Measurements from ENCODE around the gene MCM5. TPM values are rescaled to one million over a fixed set of nuclear protein-coding genes. Genes with fewer than 3 reads are reported as not detected.
A peak's percentile ranks its signal among the peaks of the same experiment; 100 is the strongest.

The MCM5 gene
- total RNA-seq, 2 donors from 2014 or later, result 42.2 to 51.8 TPM

DNA sequence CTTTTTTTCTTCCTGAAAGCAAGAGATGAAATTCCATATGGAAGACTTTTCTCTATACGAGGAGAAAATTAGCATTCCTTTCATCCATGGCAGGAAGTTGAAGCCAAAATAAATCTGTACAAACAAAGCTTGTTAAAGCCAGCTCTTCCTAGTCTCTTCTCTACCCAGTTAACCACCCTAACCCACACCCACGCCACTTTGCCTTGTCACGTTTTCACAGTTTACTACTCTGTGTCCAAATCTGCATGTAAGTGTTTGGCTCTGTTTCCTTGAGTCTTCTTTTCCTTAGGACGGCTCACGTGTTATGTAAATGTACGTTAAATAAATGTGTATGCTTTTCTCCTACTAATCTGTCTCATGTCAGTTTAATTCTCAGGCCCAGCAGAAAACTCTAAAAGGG, 26.2 kb upstream of the MCM5 start:
- intact Hi-C loops (cut with DNase I), result no loop called here
- 63% methylated on average over 6 of the region's 6 CpGs for WGBS

DNA sequence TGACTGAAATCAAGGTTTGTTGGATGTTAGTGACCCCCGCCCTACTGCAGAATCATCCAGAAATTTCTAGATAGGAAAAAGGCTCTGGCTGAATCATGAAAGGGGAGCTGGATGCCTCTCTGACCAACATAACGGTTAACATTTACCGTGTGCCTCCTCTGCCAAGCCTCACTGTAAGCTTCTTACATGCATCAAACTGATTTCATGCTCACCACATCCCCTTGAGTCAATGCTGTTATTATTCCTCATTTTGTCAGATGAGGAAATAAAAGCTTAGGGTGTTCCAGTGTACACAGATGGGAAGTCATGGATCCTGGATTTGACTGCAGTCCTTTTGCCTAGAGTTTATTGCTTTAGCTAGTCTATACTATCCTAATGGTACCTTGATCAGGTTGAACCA, 24.9 kb upstream of the MCM5 start:
- Histone ChIP-seq H3K27ac (no peak overlapping the region), H3K27me3 (replicated peaks; ENCODE audit: insufficient read depth) (no peaks in the 10 kb centered on the region), H3K4me1 (replicated peaks) (no peaks in the 10 kb centered on the region), H3K9me3 (no peaks in the 10 kb centered on the region), H3K36me3 (no peaks in the 10 kb centered on the region), H3K4me3 (no peak overlapping the region)
- intact Hi-C loops (cut with DNase I), result no loop called here
- TF ChIP-seq POLR2A (IDR thresholded peaks at IDR 0.05), result no peak
- no peak for TF ChIP-seq POLR2AphosphoS5 (IDR thresholded peaks at IDR 0.05)
- TF ChIP-seq, protein P1, sequence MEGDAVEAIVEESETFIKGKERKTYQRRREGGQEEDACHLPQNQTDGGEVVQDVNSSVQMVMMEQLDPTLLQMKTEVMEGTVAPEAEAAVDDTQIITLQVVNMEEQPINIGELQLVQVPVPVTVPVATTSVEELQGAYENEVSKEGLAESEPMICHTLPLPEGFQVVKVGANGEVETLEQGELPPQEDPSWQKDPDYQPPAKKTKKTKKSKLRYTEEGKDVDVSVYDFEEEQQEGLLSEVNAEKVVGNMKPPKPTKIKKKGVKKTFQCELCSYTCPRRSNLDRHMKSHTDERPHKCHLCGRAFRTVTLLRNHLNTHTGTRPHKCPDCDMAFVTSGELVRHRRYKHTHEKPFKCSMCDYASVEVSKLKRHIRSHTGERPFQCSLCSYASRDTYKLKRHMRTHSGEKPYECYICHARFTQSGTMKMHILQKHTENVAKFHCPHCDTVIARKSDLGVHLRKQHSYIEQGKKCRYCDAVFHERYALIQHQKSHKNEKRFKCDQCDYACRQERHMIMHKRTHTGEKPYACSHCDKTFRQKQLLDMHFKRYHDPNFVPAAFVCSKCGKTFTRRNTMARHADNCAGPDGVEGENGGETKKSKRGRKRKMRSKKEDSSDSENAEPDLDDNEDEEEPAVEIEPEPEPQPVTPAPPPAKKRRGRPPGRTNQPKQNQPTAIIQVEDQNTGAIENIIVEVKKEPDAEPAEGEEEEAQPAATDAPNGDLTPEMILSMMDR (IDR thresholded peaks at IDR 0.05), result no peak
- no peak for DNase-seq (ENCODE audit: low spot score)
- 91% methylated on average over 3 of the region's 3 CpGs for WGBS

More for the DNA sequence above, 26.2 kb upstream of the MCM5 start:
- no peak overlapping the region for H3K4me3 ChIP-seq
- TF ChIP-seq, protein P1 (IDR thresholded peaks at IDR 0.05), result no peak
- TF ChIP-seq POLR2AphosphoS5 (IDR thresholded peaks at IDR 0.05) (no peak), POLR2A (IDR thresholded peaks at IDR 0.05) (no peak)
- H3K27ac ChIP-seq, result no peak overlapping the region
- DNase-seq (ENCODE audit: low spot score), result no peak
- no peaks in the 10 kb centered on the region for H3K4me1 ChIP-seq (replicated peaks)
- H3K27me3 ChIP-seq (replicated peaks; ENCODE audit: insufficient read depth), result no peaks in the 10 kb centered on the region
- H3K9me3 ChIP-seq, result no peaks in the 10 kb centered on the region
- H3K36me3 ChIP-seq, result no peaks in the 10 kb centered on the region

DNA sequence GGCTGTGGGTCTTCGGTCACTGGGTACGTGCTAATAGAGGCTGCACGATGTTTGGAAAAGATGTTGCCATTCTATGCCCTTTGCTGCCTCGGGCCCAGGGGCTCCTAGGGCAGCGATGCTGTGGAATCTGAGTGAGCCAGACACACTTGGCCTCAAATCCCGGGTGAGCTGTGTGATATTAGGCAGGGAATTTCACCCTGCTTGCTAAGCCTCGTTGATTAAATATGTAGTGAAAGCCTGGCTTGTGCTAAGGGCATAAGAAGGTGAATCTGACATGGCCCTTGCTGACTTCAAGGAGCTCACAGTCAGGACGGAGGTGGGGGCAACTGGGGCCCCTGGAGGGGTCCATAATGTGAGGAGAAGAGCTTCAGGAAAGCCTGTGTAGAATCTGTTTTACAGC, 24.4 kb upstream of the MCM5 start:
- Histone ChIP-seq H3K27me3 (replicated peaks; ENCODE audit: insufficient read depth) (no peaks in the 10 kb centered on the region), H3K27ac (no peak overlapping the region), H3K4me3 (no peak overlapping the region), H3K9me3 (no peaks in the 10 kb centered on the region), H3K36me3 (no peaks in the 10 kb centered on the region), H3K4me1 (replicated peaks) (no peaks in the 10 kb centered on the region)
- WGBS, result 76% methylated on average over 8 of the region's 8 CpGs
- no peak for DNase-seq (ENCODE audit: low spot score)
- TF ChIP-seq POLR2AphosphoS5 (IDR thresholded peaks at IDR 0.05), result no peak
- TF ChIP-seq POLR2A (IDR thresholded peaks at IDR 0.05), result no peak
- TF ChIP-seq, protein P1 (IDR thresholded peaks at IDR 0.05), result no peak
- intact Hi-C loops (cut with DNase I), result no loop called here

DNA sequence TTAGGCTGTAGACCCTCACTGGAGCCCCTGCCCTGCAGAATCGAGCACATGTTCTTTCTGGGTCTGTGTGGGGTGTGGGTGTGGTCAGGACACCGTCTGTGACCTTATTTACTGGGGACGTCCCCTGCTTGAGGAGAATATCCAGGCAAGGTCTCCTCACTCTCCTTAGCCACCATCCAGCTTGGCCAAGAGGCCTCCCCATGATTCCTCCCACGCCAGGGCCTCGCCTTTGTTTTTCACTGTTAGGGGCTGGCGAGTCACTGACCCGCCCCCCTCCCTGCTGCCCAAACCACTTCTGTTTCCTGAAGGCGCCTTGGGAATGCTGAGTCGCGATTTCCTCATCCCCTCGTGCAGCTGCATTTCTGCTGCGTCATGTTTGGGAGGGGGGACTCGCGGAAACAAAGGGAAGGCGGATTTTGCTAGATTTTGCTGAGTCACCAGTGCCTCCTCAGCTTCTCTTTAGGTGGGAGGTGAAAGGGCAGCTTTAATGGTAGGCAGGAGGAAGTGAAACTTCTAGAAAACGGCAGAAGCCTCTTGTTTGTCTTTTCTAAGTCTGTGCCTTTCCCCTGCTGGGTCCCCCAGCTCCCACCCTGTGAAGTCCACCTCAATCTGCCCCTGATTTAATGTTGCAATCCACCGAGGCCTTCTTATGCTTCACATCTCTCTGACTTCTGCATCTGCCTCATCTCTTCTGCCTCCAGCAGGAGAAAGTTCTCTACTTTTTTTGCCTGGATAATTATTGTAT, 23.0 kb upstream of the MCM5 start:
- Histone ChIP-seq H3K27ac (peak overlapping the region; percentile 28 to 49), H3K9me3 (no peaks in the 10 kb centered on the region), H3K4me3 (no peak overlapping the region), H3K4me1 (replicated peaks) (no peaks in the 10 kb centered on the region), H3K27me3 (replicated peaks; ENCODE audit: insufficient read depth) (no peaks in the 10 kb centered on the region), H3K36me3 (no peaks in the 10 kb centered on the region)
- intact Hi-C loops (cut with DNase I), result no loop called here
- TF ChIP-seq POLR2AphosphoS5 (IDR thresholded peaks at IDR 0.05), result peak; percentile 98
- TF ChIP-seq, protein P1 (IDR thresholded peaks at IDR 0.05), result no peak
- WGBS, result 11% methylated on average over 17 of the region's 17 CpGs
- DNase-seq (ENCODE audit: low spot score), result peak; percentile 91

DNA sequence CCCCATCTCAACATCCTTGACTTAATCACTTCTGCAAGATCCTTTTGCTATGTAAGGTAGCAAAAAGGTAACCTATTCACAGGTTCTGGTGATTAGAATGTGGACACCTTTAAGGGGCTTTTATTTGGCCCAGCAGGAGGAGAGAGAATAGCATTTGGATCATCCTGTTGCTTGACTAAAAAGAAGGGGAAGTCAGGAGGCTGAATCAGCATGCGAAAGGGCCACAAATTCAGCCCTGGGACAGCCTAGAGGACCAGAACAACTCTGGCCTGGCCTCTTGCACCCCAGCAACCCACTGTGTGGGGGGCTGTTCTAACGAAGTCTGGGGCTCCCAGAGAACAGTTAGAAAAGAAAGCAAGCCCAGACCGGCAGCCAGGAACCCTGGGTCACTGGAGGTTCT, 22.2 kb upstream of the MCM5 start:
- H3K4me3 ChIP-seq, result no peak overlapping the region
- WGBS, result 85% methylated on average over 3 of the region's 3 CpGs
- TF ChIP-seq, protein P1 (IDR thresholded peaks at IDR 0.05), result no peak
- TF ChIP-seq POLR2A (IDR thresholded peaks at IDR 0.05) (no peak), POLR2AphosphoS5 (IDR thresholded peaks at IDR 0.05) (no peak)
- DNase-seq (ENCODE audit: low spot score), result no peak
- no peaks in the 10 kb centered on the region for H3K9me3 ChIP-seq
- H3K27ac ChIP-seq, result peak overlapping the region in 1 of 2 donors; percentile 49
- no peaks in the 10 kb centered on the region for H3K4me1 ChIP-seq (replicated peaks)
- intact Hi-C loops (cut with DNase I), result no loop called here
- no peaks in the 10 kb centered on the region for H3K27me3 ChIP-seq (replicated peaks; ENCODE audit: insufficient read depth)
- no peaks in the 10 kb centered on the region for H3K36me3 ChIP-seq
